GM12801 (cell line): ENCODE results near the gene JCAD.

Experiments used
- CTCF ChIP-seq: IDR thresholded peaks from one replicate; pipeline ENCODE4 v1.5.1; 2011; ENCODE audit warnings: control low read depth; ENCODE audit not compliant: insufficient read length; ENCODE audit errors: extremely low read depth

Gene JCAD

GRCh38 chr10:30080161-30080560 lies 20.8 kb upstream of the JCAD start:
- TF ChIP-seq CTCF: no peak

- TF ChIP-seq CTCF: no peak
Measured at GRCh38 chr10:30079408-30079807, 20.0 kb upstream of the JCAD start.

GRCh38 chr10:30075481-30075880 lies 16.1 kb upstream of the JCAD start:
- no peak for TF ChIP-seq CTCF

- TF ChIP-seq CTCF: no peak
Measured at GRCh38 chr10:30074933-30075332, 15.5 kb upstream of the JCAD start.

GRCh38 chr10:30074090-30074489 lies 14.7 kb upstream of the JCAD start:
- TF ChIP-seq CTCF: no peak

- no peak for TF ChIP-seq CTCF
Measured at GRCh38 chr10:30073767-30074060, 14.3 kb upstream of the JCAD start.

- no peak for TF ChIP-seq CTCF
Measured at GRCh38 chr10:30073045-30073766, 13.8 kb upstream of the JCAD start.
